Glutamatergic neuron (in vitro differentiated cells): ENCODE measurements around the gene DIDO1. TPM values are rescaled to one million over a fixed set of nuclear protein-coding genes. Genes with fewer than 3 reads are reported as not detected.
A peak's percentile ranks its signal among the peaks of the same experiment; 100 is the strongest.

ENCODE experiments used
- DNase-seq: peaks from one replicate; pipeline ENCODE4 v3.0.0; 2022
- H3K27ac Mint-ChIP-seq: one replicate; pipeline ENCODE4 v1.8.0; 2020; ENCODE audit warnings: mild to moderate bottlenecking, mixed read lengths, inconsistent platforms; ENCODE audit not compliant: unreplicated experiment
- H3K27me3 Mint-ChIP-seq: one replicate; pipeline ENCODE4 v1.8.0; 2020; ENCODE audit warnings: mild to moderate bottlenecking, moderate library complexity, mixed read lengths, inconsistent platforms; ENCODE audit not compliant: unreplicated experiment
- H3K36me3 Mint-ChIP-seq: one replicate; pipeline ENCODE4 v1.8.0; 2020; ENCODE audit warnings: mild to moderate bottlenecking, mixed read lengths, inconsistent platforms; ENCODE audit not compliant: unreplicated experiment
- H3K4me1 Mint-ChIP-seq: one replicate; pipeline ENCODE4 v1.8.0; 2020; ENCODE audit warnings: mild to moderate bottlenecking, low read depth, mixed read lengths, inconsistent platforms; ENCODE audit not compliant: unreplicated experiment
- H3K4me3 Mint-ChIP-seq: one replicate; pipeline ENCODE4 v1.8.0; 2020; ENCODE audit warnings: mild to moderate bottlenecking, mixed read lengths, inconsistent platforms; ENCODE audit not compliant: unreplicated experiment
- H3K9me3 Mint-ChIP-seq: one replicate; pipeline ENCODE4 v1.8.0; 2020; ENCODE audit warnings: mild to moderate bottlenecking, moderate library complexity, mixed read lengths, inconsistent platforms; ENCODE audit not compliant: unreplicated experiment
- total RNA-seq: library from RNA; stranded (reverse); fragmentation: NEBNext Ultra II Directional; extraction: Animal tissue kit (Norgen Biotek cat#: 25700); gene quantifications from one replicate; pipeline ENCODE4 v1.2.1, GENCODE V29; 2021; ENCODE audit not compliant: unreplicated experiment
- TF ChIP-seq, protein P1 (sequence below): fragments of 200-600 bp; sonication (generic); IDR thresholded peaks from one replicate; pipeline ENCODE4 v1.5.0; 2021; ENCODE audit not compliant: partially characterized antibody, unreplicated experiment

DIDO1 gene
- total RNA-seq, 1 donor from 2014 or later = 77.8 TPM

DNA sequence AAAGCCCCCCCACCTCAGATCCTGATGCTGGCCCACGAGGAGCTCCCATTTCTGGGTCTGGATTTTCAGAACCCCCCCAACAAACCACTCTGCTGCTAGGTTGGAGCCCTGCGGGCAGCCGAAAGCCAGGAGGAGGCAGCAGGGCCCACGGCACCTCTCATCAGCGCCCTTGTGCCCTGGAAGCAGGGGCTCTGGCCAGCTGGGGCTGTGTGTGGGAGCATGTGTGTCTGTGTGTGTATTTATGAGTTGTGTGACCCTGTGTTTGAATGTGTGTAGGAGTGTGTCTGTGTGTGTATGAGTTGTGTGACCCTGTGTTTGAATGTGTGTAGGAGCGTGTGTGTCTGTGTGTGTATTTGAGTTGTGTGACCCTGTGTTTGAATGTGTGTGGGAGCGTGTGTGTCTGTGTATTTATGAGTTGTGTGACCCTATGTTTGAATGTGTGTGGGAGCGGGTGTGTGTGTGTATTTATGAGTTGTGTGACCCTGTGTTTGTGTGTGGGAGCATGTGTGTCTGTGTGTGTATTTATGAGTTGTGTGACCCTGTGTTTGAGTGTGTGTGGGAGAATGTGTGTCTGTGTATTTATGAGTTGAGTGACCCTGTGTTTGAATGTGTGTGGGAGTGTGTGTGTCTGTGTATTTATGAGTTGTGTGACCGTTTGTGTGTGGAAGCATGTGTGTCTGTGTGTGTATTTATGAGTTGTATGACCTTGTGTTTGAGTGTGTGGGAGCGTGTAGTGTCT, 45.1 kb upstream of the DIDO1 start:
- Mint-ChIP-seq H3K9me3 (peaks cover 10% of the 10 kb centered on the region), H3K36me3 (no peaks in the 10 kb centered on the region), H3K27ac (peak overlapping the region; percentile 13), H3K27me3 (peaks cover 7% of the 10 kb centered on the region), H3K4me3 (peak overlapping the region; percentile 48), H3K4me1 (peaks cover 14% of the 10 kb centered on the region)
- TF ChIP-seq, protein P1, sequence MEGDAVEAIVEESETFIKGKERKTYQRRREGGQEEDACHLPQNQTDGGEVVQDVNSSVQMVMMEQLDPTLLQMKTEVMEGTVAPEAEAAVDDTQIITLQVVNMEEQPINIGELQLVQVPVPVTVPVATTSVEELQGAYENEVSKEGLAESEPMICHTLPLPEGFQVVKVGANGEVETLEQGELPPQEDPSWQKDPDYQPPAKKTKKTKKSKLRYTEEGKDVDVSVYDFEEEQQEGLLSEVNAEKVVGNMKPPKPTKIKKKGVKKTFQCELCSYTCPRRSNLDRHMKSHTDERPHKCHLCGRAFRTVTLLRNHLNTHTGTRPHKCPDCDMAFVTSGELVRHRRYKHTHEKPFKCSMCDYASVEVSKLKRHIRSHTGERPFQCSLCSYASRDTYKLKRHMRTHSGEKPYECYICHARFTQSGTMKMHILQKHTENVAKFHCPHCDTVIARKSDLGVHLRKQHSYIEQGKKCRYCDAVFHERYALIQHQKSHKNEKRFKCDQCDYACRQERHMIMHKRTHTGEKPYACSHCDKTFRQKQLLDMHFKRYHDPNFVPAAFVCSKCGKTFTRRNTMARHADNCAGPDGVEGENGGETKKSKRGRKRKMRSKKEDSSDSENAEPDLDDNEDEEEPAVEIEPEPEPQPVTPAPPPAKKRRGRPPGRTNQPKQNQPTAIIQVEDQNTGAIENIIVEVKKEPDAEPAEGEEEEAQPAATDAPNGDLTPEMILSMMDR = no peak
- no peak for DNase-seq

DNA sequence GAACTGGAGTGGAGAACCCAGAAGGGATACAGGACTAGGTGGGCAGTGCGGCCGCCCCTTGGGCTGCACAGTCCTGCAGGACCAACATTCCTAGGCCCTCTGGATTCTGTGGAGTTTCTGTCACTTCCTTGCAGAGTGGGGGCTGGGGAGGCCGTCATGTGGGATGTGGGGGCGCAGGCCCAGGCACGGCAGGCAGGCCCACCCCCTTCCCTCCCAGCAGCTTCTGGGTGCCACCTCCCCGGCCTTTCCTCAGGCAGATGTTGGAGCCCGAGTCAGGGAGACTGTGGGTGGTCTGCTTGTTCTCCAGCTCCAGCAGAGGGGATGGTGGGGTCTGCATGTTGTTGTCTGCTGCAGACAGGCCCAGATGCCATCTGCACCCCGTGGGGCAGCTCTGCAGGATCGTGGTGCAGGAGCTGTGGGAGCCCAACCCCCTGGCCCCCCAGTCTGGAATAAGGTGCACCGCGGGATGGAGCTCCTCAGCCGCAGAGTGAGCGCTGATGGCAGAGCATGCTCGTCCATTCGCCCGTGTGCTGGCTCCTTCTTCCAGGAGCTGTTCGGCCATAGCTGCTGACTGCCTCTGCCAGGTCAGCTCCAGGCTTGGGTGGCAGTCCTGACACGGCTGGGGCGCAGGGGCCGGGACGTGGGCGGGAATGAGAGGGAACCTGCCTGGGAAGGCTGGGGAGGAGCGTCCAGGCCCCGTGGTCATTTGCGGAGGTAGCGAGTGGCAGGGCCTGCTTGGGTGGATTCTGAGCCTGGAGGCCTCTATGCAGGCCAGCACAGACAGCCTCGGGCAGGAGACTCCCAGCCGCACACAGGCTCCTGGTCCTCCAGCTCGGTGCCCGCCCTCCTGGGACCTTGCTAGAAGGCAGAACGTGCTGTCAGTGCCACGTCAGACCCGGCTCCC, 44.3 kb upstream of the DIDO1 start:
- Mint-ChIP-seq H3K4me3 (no peak overlapping the region), H3K27ac (no peak overlapping the region), H3K9me3 (peaks cover 7% of the 10 kb centered on the region), H3K36me3 (no peaks in the 10 kb centered on the region), H3K4me1 (peaks cover 14% of the 10 kb centered on the region), H3K27me3 (peaks cover 7% of the 10 kb centered on the region)
- no peak for DNase-seq
- TF ChIP-seq, protein P1 = no peak

DNA sequence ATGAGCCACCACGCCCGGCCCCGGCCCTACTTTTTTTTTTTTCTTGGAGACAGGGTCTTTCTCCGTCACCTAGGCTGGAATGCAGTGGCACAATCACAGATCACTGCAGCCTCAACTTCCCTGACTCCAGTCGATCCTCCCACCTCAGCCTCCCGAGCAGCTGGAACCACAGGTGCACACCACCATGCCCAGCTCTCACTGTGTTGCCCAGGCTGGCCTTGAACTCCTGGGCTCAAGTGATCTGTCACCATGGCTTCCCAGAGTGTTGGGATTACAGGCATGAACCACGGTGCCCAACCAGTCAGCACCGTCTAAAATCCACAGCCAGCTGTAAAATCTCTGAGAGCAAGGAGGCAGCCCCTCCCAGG, 43.6 kb upstream of the DIDO1 start:
- H3K27ac Mint-ChIP-seq = no peak overlapping the region
- H3K9me3 Mint-ChIP-seq = peaks cover 7% of the 10 kb centered on the region
- no peak for DNase-seq
- peaks cover 13% of the 10 kb centered on the region for H3K4me1 Mint-ChIP-seq
- no peak overlapping the region for H3K4me3 Mint-ChIP-seq
- TF ChIP-seq, protein P1 = no peak
- peaks cover 7% of the 10 kb centered on the region for H3K27me3 Mint-ChIP-seq
- no peaks in the 10 kb centered on the region for H3K36me3 Mint-ChIP-seq

DNA sequence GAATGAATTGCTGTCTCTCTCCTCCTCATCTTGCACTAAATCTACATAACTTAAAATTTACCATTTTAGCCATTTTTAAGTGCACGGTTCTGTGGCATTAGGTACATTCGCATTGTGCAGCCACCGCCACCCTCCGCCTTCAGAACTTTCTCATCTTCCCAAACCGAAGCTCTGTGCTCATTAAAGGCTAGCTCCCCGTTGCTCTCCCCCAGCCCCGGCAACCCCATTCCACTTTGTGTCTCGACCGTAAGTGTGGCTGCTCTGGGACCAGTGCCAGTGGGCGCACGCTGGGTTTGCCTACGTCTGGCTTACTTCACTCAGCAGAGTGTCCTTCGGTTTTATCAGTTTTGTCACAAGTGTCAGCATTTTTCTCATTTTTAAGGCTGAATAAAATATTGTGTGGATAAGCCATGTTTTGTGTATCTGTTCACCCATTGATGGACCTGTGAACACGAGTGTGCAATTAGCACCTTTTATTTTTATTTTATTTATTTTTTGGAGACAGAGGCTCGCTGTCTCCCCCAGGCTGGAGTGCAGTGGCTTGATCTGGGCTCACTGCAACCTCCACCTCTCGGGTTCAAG, 43.0 kb upstream of the DIDO1 start:
- Mint-ChIP-seq H3K4me3 (no peak overlapping the region), H3K27me3 (peaks cover 7% of the 10 kb centered on the region), H3K4me1 (peaks cover 11% of the 10 kb centered on the region), H3K27ac (no peak overlapping the region), H3K36me3 (no peaks in the 10 kb centered on the region), H3K9me3 (peaks cover 7% of the 10 kb centered on the region)
- DNase-seq = no peak
- TF ChIP-seq, protein P1 = no peak
